Stimulated activated CD4-positive, alpha-beta T cell treated with anti-CD3 and anti-CD28 coated beads, Interleukin-4, amount 100 ng/mL, for 4 hours (primary cell): Measurements from ENCODE around the gene IQUB.
"Not testable (repeated sequence)": the region's sequence is repeated elsewhere in the genome, so short reads cannot be mapped to it uniquely, and the experiment has no call there.

Experiments
- DNase-seq, 2 experiments: peaks; one replicate each; pipeline ENCODE4 v3.0.0-alpha.2; 2020

The IQUB gene

DNA sequence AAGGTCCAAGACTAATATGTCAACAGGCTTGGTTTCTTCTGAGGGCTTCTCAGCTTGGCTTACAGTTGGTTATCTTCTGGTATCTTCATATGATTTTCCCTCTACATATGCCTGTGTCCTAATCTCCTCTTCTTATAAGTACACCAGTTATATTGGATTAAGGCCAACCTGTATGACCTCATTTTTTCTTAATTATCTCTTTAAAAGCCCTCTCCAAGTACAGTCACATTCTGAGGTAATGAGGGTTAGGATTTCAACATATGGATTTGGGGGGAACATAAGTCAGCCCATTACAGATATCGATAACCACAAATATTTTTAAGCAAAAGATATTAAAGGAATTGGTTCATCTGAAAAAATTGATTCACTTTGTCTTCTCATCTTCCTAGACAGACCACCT, 49.2 kb downstream of the IQUB start:
- DNase-seq = no peak

DNA sequence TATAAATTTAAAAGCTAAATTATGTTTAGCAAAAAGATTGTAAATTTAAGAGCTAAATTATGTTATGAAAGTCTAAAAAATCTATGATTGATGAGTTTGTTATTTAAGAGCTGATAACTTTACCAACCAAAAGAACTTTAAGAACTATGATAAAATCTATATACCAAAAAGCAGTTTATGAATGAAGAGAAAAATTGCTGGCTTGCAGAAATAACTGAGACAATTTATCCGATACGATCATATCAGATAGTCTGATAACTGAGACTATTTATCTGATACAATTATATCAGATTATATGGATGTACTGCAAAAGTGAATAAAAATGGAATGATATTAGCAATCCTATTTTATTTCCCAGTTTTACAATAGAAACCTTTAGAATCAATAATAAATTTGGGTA, 50.2 kb downstream of the IQUB start:
- no peak for DNase-seq

DNA sequence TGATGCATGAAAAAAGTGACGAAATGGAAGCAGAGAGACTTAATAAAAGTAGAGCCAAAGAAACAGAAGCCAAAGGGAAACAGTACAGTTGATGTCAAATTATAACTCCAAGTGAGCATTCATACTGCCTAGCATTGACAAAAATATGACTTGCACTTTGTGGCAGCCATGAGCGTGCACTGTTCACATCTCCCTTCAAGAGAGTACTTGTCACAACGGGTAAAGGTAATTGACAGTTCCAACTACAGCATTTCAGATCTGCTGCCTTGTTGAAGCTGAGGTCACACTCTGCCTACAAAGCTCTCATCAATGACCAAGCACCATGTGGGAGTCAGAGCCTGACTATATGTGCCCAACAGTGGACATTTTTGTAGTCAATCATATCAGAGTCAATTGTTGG, 54.3 kb downstream of the IQUB start:
- no peak for DNase-seq

DNA sequence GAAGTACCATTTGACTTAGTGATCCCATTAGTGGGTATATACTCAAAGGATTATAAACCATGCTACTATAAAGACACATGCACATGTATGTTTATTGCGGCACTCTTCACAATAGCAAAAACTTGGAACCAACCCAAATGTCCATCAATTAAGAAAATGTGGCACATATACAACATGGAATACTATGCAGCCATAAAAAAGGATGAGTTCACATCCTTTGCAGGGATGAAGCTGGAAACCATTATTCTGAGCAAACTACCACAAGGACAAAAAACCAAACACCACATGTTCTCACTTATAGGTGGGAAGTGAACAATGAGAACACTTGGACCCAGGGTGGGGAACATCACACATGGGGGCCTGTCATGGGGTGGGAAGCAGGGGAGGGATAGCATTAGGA, 56.3 kb downstream of the IQUB start:
- DNase-seq = not testable (repeated sequence)

DNA sequence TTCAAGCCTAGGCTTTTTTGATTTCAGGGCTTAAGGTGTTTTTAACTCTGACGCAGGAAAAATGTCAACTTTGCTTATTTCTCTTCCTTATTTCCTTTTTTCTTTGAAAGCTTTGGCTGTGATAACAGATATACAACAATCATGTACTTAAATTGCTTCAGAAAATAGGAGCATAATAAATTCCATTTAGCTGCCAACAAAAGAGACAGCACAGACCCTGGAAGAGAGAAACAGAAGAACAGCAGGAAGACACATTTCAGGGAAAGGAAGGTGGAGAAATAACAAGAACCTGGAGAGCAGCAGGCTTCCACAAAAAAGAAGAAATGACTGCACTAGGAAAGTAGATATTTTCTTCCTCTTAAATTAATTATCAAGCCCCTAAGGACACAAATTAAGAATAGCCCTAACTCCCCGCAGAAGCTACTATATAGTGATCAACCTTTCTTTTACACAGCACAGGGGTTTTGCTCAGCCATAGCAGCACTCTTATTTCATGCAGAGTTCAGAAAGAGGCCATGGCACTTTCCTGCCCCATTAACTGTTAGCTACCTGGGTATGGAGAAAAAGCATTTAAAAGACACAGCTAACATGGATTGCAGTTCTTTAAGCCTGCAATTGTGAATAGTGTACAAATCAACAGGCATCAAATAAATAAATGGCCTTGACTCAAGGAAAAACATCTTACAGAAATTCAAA, 61.5 kb downstream of the IQUB start:
- no peak for DNase-seq

DNA sequence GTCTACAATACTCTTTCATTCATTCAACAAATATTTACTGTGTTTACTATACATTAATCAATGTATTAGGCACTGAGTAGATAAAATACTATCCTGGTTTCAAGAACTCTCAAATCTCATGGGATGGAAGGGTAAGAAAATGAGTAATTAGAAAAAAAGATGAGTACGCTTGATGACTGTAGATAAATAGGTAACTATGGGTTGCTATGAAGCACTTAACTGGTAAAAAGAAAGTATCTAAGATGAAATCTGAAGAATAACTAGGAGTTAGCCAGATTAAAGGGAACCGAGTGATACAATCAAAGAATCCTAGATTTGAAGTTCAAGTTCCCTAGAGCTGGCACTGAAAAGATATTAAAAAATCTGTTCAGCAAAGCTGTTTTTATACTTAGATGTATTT, 62.1 kb downstream of the IQUB start:
- DNase-seq = no peak

DNA sequence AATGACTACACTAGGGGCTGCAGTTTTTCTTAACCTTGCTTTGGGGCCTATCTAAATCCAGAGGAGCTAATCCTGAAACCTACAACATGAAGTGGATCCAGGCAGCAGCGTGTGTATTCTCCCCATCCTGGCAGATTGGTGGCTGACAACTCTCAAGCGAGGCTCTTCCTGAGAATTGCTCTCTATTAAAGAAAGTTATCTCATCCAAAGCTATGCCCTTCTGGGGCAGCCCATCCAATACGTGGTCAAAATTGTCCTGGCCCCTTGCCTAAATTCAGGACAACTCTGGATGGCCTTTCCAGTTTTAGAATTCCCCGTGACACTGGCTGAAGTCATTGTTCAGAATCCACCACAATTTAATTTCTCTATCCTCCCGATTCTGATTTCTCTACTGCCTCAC, 66.1 kb downstream of the IQUB start:
- no peak for DNase-seq

DNA sequence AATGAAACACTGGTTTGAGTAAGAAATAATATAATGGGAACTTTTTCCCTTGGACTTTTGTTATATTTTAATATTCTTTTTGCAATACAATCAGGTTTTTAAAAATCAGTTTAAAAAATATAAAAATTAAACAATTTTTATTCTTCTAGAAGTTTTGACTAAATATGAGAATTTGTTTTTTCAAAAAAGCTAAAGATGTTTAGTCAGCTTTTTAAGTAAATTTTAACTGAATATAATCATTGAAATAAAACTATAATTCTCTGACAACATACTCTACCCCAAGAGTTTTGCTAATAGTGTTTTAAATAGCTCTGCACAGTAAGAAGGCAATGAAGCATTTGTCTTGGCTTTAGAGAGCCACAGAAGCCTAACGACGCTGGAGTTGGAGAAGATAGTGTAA, 70.5 kb downstream of the IQUB start:
- DNase-seq = no peak

DNA sequence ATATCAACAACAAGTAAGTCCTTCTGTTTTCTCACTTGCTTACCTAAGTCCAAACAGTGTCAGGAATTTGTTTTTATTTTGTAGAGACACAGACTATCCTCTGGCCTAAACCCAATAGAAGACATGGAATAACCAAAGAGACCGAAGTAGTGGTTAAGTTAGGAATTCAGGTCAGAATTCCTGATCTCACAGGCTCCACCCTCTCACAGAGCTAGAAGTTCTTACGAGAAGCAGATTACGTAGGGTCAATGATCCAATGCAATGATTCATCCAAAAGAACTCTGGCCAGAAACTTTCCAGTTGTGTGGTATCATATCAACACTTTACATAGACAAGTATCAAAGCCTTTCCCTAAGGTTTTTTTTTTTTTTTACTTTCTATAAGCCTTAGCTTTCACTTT, 73.8 kb downstream of the IQUB start:
- DNase-seq = no peak

DNA sequence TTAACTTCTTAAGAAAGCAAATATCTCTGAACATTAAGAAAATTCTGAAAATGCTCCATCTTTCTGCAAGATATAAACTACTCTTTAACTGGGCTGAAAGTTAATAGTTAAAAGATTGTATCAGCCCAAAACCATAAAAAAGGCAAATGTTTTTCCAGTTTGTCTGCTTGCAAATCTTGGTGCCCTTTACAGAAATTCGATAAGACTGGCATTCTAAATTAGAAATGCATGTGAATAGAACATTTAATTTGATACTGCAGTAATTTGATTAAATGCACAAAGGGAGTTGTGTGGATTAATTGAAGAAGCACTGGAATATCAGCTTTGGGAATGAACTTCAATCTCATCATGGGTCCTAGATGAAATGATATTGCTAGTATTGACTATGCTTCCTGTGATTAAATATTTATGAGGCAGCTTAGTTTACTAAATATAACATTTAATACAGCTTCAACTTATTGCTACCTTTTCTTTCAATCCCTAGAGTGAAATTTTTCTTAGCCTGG, 78.4 kb downstream of the IQUB start:
- DNase-seq = no peak

DNA sequence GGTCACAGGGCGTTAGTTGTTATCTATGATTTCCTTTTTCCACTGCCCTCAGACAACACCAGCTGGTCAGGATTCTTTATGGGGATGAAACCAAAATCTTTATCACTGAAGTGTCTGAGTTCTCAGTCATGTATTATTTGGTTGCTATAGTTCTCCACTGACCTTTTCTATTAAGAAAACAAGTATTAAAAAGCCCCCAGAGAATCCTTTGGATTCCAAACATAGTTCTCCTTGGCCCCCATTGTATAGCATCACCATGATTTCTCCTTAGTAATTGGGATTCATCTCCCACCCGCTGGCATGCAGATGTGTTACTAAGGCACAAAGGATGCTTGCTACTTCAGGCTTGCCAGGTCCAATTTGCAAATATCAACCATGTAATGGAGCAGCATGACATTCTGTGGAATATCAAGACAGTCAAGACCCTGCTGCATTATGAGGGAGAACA, 94.3 kb downstream of the IQUB start:
- DNase-seq = no peak

DNA sequence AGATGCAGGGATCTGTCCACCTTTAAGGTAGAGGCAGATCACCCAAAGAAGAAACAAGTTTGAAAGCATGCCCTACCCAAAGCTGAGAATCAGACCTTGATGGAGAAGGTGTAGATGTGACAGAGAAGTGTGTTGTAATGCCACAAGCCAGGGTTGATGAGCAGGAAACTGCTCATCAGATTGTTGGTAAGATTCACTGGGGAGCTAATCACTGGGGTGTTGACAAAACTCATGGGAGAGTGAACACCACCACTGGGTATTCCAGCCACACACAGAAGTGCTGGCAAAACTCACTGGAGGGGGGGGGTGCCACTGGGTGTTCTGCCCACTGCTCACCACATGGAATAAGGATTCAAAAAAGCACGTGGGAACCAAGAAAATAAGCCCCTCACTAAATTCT, 95.2 kb downstream of the IQUB start:
- no peak for DNase-seq

DNA sequence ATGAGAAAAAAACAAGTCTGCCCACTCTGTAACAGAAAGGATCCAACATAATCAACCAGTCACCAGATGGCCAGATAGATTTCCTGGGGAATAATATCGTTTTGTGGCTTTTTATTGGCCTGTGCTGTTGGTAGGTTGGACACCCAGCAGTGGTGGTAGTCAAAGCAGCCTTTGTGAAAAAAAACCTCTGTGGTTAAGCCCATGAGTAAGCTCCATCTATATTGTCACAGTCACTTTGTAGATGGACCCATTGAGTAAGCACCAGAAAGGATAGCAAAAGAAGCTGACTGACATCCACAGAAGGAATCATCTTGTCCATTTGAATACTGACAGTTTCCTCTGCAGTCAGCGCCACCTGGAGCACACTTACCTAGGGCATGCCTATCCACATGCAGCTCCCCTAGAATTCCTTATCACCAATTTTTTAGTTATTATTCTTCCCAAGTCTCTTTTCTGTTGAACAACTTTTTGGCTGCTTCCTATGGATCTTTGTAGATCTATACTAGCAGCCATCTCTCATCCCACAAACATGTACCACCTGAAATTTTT, 96.9 kb downstream of the IQUB start:
- DNase-seq = no peak

DNA sequence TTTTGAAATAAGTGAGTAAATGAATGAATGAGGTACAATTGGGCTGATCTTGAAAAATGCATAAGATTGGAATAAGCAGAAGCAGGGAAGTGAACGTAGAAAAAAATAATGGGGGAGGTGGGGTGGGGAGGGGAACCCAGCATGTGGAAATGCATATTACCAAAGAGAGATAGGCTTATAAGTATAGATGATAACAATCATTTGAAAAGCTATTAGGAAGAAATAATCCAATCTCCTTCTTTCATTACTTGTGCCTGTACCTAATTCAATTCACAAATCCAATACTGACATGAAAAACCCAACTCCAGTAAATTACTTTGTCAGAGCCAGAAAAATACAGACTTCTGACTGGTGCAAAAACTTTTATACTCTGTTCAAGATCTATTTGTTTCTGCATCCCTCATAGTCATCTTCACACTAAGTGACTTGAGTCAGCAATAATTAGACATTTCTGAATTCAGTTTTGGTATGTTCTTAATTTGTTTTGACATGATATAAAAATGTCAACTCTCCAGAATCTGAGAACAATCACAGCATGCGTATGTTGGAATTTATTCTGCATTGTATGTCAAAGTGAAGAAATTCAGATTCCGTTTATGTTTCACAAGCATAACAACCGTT, 99.2 kb downstream of the IQUB start:
- no peak for DNase-seq

DNA sequence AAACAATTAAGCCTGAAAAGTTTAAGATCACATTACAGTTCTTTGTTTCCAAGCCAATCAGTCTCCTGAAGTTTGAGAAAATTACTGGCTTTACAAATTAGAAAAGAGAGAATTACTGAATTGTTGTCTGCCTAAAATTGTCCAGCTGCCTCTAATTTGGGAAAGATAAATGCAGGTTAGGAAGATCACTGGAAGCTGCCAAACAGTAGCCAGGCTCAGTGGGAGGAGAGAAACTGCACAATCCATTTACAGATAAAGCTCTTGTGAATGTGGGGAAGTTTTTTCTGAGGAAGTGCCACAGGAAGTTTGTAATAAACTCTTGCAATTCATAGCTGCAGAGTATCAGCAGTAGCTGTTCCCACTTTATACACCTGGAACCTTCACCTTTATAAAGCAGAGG, 100.7 kb downstream of the IQUB start:
- DNase-seq = no peak

DNA sequence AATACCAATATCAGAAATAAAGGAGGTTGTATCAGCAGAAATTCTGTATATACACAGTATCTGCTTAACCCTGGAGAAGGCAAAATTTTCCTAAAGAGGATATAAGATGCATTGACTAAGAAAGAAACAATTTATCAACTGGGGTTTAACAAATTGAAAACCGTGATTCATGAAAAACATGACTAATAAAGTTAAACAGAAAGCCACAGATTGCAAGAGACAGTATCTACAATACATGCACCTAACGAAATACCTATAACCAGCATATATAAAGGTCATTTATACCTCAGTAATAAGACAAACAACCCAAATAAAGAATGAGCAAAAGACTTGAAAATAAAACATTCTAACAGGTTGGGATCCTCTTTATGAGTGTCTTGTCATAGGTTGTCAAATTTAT, 101.8 kb downstream of the IQUB start:
- DNase-seq = no peak

DNA sequence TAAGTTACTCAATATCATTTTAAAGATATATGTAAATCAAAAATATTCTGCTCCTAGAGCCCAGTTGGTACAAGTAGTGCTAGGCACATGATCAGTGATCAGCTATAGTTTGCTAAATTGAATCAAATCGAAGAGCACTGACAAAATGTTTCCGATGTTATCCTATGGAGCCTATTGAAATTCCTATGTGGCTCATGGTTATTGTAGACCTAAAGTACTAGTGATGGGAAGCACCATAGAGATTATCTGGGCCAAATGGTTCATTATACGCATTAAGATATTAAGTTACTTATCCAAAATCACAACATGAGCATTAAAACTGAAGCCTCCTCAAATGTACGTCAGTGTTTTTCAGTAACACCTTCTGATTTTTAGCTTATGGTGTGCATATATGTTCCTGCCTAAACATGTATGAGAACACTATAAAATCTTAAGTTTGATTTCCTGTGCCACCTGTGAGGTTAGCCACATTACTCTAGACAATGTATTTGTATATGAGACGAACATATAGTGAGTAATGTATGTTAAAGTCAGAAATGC, 103.2 kb downstream of the IQUB start:
- no peak for DNase-seq

DNA sequence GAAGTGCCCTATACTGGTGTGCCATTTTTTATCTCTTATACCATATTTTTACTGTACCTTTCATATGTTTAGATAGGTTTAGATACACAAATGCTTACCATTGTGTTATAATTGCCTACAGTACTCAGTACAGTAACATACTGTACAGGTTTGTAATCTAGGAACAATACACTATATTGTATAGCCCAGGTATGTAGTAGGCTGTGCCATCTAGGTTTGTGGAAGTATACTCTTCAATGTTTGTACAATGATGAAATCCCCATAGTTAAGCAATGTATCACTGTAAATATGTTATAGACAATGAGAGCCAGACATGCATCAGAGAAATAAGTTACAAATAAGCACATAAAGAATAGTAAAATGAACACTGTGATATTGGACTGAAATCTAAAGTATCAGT, 109.1 kb downstream of the IQUB start:
- no peak for DNase-seq

DNA sequence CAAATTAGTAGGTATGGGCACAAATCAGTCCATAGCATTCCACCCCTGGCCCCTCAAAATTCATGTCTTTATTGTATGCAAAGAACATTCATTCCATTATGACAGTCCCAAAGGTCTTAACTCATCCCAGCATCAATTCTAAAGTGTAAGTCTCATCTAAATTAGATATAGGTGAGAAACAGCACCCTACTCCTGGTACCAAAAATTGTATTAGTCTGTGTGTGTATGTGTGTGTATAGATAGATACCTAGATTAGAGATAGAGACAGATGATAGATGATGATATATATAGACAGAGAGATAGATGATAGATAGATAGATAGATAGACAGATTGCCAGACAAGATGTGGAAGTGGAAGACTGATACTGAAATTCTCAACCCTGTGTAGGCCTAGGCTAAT, 109.9 kb downstream of the IQUB start:
- DNase-seq = no peak

DNA sequence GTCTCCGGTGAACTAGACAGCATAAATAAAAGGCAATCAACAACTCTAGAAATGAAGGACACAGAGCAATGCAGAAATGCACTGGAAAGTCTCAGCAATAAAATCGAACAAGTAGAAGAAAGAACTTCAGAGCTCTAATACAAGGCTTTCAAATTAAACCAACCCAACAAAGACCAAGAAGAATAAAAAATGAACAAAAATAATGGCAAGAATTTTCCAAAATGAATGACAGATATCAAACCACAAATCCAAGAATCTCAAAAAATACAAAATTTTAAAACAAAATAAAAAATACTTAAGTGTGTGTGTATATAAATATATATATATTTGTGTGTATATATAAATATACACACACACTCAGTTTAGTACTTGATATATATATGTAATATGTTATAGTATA, 110.8 kb downstream of the IQUB start:
- no peak for DNase-seq

DNA sequence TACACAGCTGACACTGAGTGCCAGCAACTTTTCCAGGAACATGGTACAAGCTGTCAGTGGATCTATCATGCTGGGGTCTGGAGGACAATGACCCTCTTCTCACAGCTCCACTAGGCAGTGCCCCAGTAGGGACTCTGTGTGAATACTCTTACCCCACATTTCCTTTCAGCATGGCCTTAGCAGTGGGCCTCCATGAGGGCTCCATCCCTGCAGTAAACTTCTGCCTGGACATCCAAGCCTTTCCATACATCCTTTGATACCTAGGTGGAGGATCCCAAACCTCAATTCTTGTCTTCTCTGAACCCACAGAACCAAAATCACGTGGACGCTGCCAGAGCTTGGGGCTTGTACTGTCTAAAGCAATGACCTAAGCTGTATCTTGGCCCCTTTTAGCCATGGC, 116.8 kb downstream of the IQUB start:
- DNase-seq = no peak

DNA sequence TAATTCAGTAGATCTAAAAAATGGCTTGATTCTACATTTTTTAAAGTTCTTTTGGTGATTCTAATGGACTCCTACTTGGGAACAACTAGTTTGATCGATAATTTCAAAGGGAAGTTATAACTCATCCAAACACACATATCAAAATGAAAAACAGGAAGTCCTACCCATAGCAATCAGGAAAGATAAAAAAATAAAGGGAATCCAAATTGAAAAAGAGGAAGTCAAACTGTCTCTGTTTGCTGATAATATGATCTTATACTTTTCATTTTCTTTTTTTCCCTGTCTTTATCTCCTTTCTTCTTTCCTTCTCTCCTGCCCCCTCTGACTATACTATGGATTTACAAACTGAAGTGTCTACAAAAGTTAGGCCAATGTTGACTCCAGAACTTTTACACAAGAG, 118.8 kb downstream of the IQUB start:
- DNase-seq = no peak

DNA sequence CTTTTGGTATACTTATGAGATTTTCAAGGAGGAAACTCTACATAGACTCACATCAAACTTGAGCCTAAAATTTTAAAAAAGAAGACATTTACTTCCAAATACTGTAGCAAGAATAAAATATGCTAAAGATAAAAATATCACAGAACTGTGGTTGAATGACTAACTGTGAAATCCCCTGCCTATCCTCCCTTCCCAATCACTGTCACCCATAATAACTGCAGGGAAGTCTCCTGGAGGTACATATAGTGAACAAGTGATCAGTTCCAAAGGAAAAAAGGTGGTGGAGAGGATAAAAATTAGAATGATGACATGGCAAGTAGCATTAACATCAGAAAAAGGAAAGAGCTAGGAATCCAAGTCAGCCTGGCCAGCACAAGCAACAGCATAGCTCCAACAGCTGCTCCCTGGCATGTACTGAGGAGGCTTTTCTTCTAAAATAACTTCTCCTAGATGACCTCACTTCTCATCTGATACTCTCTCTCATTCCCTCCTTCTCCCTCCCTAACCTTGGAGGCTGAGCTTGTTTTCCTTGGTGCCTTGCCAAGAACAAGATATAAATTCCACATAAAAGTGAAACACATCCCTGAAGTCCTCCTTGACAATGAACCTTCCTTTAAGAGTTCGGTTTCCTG, 124.0 kb downstream of the IQUB start:
- no peak for DNase-seq

DNA sequence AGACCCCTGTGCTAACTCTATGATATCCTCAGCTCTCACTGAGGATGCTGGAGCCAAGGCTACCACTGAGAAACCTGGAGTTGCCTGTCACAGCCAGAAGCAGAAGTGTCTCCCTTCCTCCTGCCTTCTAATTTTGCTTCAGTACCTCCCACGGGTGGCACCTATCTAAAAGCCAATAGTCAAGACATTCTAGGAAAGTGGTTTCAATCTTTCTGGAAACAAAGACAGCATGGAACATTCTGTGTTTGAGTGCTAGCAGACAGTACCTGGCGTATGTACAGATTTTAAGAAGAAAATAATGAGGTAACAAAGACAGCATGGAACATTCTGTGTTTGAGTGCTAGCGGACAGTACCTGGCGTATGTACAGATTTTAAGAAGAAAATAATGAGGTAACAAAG, 126.4 kb downstream of the IQUB start:
- not testable (repeated sequence) for DNase-seq
